Ishikawa (cell line): Measurements from ENCODE around the gene RRH.

Experiments used
- CEBPB ChIP-seq: IDR thresholded peaks from 2 replicates; pipeline ENCODE4 v1.6.1; 2012
- CREB1 ChIP-seq: IDR thresholded peaks from 2 replicates; pipeline ENCODE4 v1.6.1; 2012; ENCODE audit warnings: low read depth
- EGR1 ChIP-seq: IDR thresholded peaks from 2 replicates; pipeline ENCODE4 v1.6.1; 2012
- EP300 ChIP-seq: IDR thresholded peaks from 2 replicates; pipeline ENCODE4 v1.6.1; 2012; ENCODE audit warnings: borderline replicate concordance
- FOXM1 ChIP-seq: IDR thresholded peaks from 2 replicates; pipeline ENCODE4 v1.6.1; 2012; ENCODE audit warnings: low read depth, borderline replicate concordance
- MAX ChIP-seq: IDR thresholded peaks from 2 replicates; pipeline ENCODE4 v1.6.1; 2012
- NFIC ChIP-seq: IDR thresholded peaks from 2 replicates; pipeline ENCODE4 v1.6.1; 2012
- RAD21 ChIP-seq: IDR thresholded peaks from 2 replicates; pipeline ENCODE4 v1.6.1; 2012; ENCODE audit warnings: low read depth
- TAF1 ChIP-seq: IDR thresholded peaks from 2 replicates; pipeline ENCODE4 v1.6.1; 2012; ENCODE audit warnings: low read depth, mild to moderate bottlenecking
- TCF12 ChIP-seq: IDR thresholded peaks from 2 replicates; pipeline ENCODE4 v1.6.1; 2012; ENCODE audit warnings: low read depth
- TEAD4 ChIP-seq: IDR thresholded peaks from 2 replicates; pipeline ENCODE4 v1.6.1; 2012
- YY1 ChIP-seq: IDR thresholded peaks from 2 replicates; pipeline ENCODE4 v1.6.1; 2012; ENCODE audit warnings: low read depth
- ZBTB7A ChIP-seq: IDR thresholded peaks from 2 replicates; pipeline ENCODE4 v1.6.1; 2012; ENCODE audit warnings: low read depth
- TF ChIP-seq, protein P1 (sequence below): IDR thresholded peaks from 2 replicates; pipeline ENCODE4 v1.6.1; 2012
- TF ChIP-seq, protein P2 (sequence below): IDR thresholded peaks from 2 replicates; pipeline ENCODE4 v1.6.1; 2012; ENCODE audit warnings: low read depth, mild to moderate bottlenecking

Gene RRH

GRCh38 chr4:109873791-109874514 is 46.2 kb downstream of the RRH start:
- TF ChIP-seq TCF12, result no peak

GRCh38 chr4:109875106-109875505 is 47.3 kb downstream of the RRH start:
- TF ChIP-seq TAF1 (no peak), TEAD4 (no peak), CREB1 (no peak), TCF12 (no peak), ZBTB7A (no peak), YY1 (no peak), CEBPB (no peak), RAD21 (no peak), EGR1 (no peak), EP300 (no peak), FOXM1 (no peak), MAX (no peak), NFIC (no peak)
- TF ChIP-seq, protein P1, sequence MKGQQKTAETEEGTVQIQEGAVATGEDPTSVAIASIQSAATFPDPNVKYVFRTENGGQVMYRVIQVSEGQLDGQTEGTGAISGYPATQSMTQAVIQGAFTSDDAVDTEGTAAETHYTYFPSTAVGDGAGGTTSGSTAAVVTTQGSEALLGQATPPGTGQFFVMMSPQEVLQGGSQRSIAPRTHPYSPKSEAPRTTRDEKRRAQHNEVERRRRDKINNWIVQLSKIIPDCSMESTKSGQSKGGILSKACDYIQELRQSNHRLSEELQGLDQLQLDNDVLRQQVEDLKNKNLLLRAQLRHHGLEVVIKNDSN, result no peak
- TF ChIP-seq, protein P2, sequence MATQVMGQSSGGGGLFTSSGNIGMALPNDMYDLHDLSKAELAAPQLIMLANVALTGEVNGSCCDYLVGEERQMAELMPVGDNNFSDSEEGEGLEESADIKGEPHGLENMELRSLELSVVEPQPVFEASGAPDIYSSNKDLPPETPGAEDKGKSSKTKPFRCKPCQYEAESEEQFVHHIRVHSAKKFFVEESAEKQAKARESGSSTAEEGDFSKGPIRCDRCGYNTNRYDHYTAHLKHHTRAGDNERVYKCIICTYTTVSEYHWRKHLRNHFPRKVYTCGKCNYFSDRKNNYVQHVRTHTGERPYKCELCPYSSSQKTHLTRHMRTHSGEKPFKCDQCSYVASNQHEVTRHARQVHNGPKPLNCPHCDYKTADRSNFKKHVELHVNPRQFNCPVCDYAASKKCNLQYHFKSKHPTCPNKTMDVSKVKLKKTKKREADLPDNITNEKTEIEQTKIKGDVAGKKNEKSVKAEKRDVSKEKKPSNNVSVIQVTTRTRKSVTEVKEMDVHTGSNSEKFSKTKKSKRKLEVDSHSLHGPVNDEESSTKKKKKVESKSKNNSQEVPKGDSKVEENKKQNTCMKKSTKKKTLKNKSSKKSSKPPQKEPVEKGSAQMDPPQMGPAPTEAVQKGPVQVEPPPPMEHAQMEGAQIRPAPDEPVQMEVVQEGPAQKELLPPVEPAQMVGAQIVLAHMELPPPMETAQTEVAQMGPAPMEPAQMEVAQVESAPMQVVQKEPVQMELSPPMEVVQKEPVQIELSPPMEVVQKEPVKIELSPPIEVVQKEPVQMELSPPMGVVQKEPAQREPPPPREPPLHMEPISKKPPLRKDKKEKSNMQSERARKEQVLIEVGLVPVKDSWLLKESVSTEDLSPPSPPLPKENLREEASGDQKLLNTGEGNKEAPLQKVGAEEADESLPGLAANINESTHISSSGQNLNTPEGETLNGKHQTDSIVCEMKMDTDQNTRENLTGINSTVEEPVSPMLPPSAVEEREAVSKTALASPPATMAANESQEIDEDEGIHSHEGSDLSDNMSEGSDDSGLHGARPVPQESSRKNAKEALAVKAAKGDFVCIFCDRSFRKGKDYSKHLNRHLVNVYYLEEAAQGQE, result no peak

- TF ChIP-seq TCF12, result no peak
- TF ChIP-seq YY1, result no peak
- no peak for TF ChIP-seq EP300
- no peak for TF ChIP-seq ZBTB7A
- no peak for TF ChIP-seq CEBPB
- TF ChIP-seq MAX, result no peak
- TF ChIP-seq, protein P1, result no peak
Observed at GRCh38 chr4:109876634-109877265, 49.0 kb downstream of the RRH start.

- no peak for TF ChIP-seq CEBPB
- TF ChIP-seq TAF1, result no peak
- TF ChIP-seq EGR1, result no peak
- no peak for TF ChIP-seq ZBTB7A
- TF ChIP-seq CREB1, result no peak
- TF ChIP-seq YY1, result no peak
- TF ChIP-seq, protein P2, result no peak
- TF ChIP-seq, protein P1, result no peak
- no peak for TF ChIP-seq RAD21
- no peak for TF ChIP-seq TEAD4
- no peak for TF ChIP-seq NFIC
- no peak for TF ChIP-seq EP300
- TF ChIP-seq FOXM1, result no peak
- no peak for TF ChIP-seq TCF12
- no peak for TF ChIP-seq MAX
Observed at GRCh38 chr4:109877400-109877799, 49.6 kb downstream of the RRH start.

- TF ChIP-seq TAF1, result no peak
- no peak for TF ChIP-seq YY1
- TF ChIP-seq TEAD4, result no peak
- TF ChIP-seq EP300, result no peak
- TF ChIP-seq, protein P1, result no peak
- no peak for TF ChIP-seq ZBTB7A
- no peak for TF ChIP-seq NFIC
- no peak for TF ChIP-seq EGR1
- TF ChIP-seq CREB1, result no peak
- no peak for TF ChIP-seq CEBPB
- TF ChIP-seq RAD21, result no peak
- no peak for TF ChIP-seq MAX
- TF ChIP-seq FOXM1, result no peak
- TF ChIP-seq TCF12, result no peak
- TF ChIP-seq, protein P2, result no peak
Observed at GRCh38 chr4:109878355-109878754, 50.6 kb downstream of the RRH start.
